Mucosa of rectum (tissue), 2 donors: ENCODE results near the gene ARMC10.

Experiments
- H3K27ac ChIP-seq, 2 donors: one replicate each; pipeline ENCODE4 v1.7.0; 2013; ENCODE audit warnings: inconsistent platforms in 2 of 2, low read depth in 2 of 2, low read length in 2 of 2
- H3K27me3 ChIP-seq, 2 donors: one replicate each; pipeline ENCODE4 v1.7.0; 2013; ENCODE audit warnings: low read length in 2 of 2; ENCODE audit not compliant: control insufficient read depth in 2 of 2, insufficient read depth in 2 of 2
- H3K36me3 ChIP-seq, 2 donors: one replicate each; pipeline ENCODE4 v1.7.0; 2013; ENCODE audit warnings: low read length in 2 of 2; ENCODE audit not compliant: control insufficient read depth in 2 of 2, insufficient read depth in 2 of 2
- H3K4me1 ChIP-seq, 2 donors: one replicate each; pipeline ENCODE4 v1.7.0; 2013; ENCODE audit warnings: low read length in 2 of 2, mild to moderate bottlenecking in 1 of 2; ENCODE audit not compliant: control insufficient read depth in 2 of 2, insufficient read depth in 2 of 2
- H3K4me3 ChIP-seq, 2 donors: one replicate each; pipeline ENCODE4 v1.7.0; 2013; ENCODE audit warnings: low read length in 2 of 2
- H3K9ac ChIP-seq, 2 donors: one replicate each; pipeline ENCODE4 v1.7.0; 2013; ENCODE audit warnings: low read length in 2 of 2, low read depth in 1 of 2, mild to moderate bottlenecking in 1 of 2
- H3K9me3 ChIP-seq, 2 donors: one replicate each; pipeline ENCODE4 v1.7.0; 2013; ENCODE audit warnings: low read length in 2 of 2; ENCODE audit not compliant: control insufficient read depth in 2 of 2
- donor health status: healthy.
- donor health status: Normal muscosa, but diverticular disease.

ARMC10 gene

DNA sequence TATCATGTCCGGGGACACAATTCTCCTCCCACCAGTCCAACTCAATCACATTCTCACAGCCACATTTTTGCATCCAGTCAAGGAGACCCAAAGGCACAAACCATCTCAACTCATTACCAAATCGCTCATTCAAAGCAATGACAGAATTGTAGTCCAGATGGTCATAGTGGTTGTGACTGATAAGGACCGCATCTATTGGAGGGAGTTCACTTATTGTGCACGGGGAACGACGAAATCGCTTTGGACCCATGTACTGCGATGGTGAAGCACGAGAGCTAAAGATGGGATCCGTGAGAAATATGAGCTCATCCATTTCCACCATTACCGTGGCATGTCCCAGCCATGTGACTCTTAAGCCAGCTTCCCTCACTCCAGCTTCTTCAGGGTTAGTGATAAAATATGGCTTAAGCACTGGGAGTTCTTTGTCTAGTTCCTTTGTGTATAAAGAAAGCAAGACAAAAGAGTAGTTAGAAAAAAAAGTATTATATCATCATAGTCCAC, 44.9 kb downstream of the ARMC10 start:
- peaks cover 25 to 27% of the 10 kb centered on the region in 2 donors for H3K36me3 ChIP-seq
- no peak overlapping the region for H3K9ac ChIP-seq
- H3K4me3 ChIP-seq: no peak overlapping the region
- H3K27ac ChIP-seq: no peak overlapping the region
- H3K27me3 ChIP-seq: no peaks in the 10 kb centered on the region
- peaks cover 9 to 21% of the 10 kb centered on the region in 2 donors for H3K4me1 ChIP-seq
- no peaks in the 10 kb centered on the region for H3K9me3 ChIP-seq

GRCh38 chr7:103120362-103120761, 45.4 kb downstream of the ARMC10 start:
- no peak overlapping the region for H3K9ac ChIP-seq
- H3K36me3 ChIP-seq: peaks cover 21 to 27% of the 10 kb centered on the region in 2 donors
- H3K27me3 ChIP-seq: no peaks in the 10 kb centered on the region
- H3K4me1 ChIP-seq: peaks cover 9 to 21% of the 10 kb centered on the region in 2 donors
- no peak overlapping the region for H3K4me3 ChIP-seq
- H3K9me3 ChIP-seq: no peaks in the 10 kb centered on the region
- no peak overlapping the region for H3K27ac ChIP-seq

GRCh38 chr7:103121641-103122040, 46.7 kb downstream of the ARMC10 start:
- Histone ChIP-seq H3K4me1 (peaks cover 9 to 27% of the 10 kb centered on the region in 2 donors), H3K36me3 (peaks cover 23 to 25% of the 10 kb centered on the region in 2 donors), H3K27me3 (no peaks in the 10 kb centered on the region), H3K9ac (no peak overlapping the region), H3K27ac (peak overlapping the region; percentile 39 to 57), H3K4me3 (no peak overlapping the region), H3K9me3 (no peaks in the 10 kb centered on the region)

DNA sequence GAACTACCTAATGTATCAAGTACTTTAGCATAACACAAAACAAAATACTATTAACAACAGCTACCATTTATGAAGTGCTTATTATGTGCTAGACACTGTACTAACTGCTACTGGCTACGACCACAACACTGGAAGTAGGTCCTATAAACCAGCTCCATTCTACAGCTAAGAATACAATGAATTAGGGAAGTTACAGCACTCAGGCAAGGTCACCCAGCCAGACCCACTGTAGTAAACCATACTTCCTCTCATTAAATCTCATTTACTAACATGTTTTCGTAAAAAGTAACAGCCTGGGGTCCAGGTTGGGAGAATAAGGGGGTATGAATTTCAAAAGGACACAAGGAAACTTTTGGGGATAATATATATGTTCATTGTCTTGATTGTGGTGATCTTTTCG, 48.6 kb downstream of the ARMC10 start:
- Histone ChIP-seq H3K4me3 (no peak overlapping the region), H3K27me3 (no peaks in the 10 kb centered on the region), H3K4me1 (peaks cover 9 to 27% of the 10 kb centered on the region in 2 donors), H3K36me3 (peaks cover 30 to 31% of the 10 kb centered on the region in 2 donors), H3K9ac (no peak overlapping the region), H3K27ac (no peak overlapping the region), H3K9me3 (no peaks in the 10 kb centered on the region)

- Histone ChIP-seq H3K9ac (no peak overlapping the region), H3K36me3 (peaks cover 24 to 30% of the 10 kb centered on the region in 2 donors), H3K9me3 (no peaks in the 10 kb centered on the region), H3K4me3 (peak overlapping the region in 1 of 2 donors; percentile 22), H3K27me3 (no peaks in the 10 kb centered on the region), H3K4me1 (peaks cover 11 to 30% of the 10 kb centered on the region in 2 donors), H3K27ac (no peak overlapping the region)
Measured at GRCh38 chr7:103124429-103124979, 49.6 kb downstream of the ARMC10 start.

DNA sequence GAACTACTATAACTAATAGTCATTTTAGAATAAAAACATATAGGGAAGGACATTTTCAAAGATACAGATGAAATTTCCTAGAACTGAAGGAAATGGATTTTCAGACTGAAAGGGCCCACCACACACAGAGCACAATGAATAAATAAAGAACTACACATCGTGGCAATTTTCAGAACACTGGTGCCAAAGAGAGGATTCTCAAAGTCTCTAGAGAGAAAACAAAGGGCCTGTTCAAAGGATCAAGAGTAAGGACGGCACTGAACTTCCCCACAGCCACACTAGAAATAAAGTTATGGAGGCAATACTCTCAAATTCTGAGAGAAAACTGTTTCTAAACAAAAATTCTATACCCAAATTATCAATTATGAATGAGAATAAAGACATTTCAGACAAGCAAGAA, 52.1 kb downstream of the ARMC10 start:
- Histone ChIP-seq H3K4me3 (no peak overlapping the region), H3K36me3 (peaks cover 16 to 24% of the 10 kb centered on the region in 2 donors)

DNA sequence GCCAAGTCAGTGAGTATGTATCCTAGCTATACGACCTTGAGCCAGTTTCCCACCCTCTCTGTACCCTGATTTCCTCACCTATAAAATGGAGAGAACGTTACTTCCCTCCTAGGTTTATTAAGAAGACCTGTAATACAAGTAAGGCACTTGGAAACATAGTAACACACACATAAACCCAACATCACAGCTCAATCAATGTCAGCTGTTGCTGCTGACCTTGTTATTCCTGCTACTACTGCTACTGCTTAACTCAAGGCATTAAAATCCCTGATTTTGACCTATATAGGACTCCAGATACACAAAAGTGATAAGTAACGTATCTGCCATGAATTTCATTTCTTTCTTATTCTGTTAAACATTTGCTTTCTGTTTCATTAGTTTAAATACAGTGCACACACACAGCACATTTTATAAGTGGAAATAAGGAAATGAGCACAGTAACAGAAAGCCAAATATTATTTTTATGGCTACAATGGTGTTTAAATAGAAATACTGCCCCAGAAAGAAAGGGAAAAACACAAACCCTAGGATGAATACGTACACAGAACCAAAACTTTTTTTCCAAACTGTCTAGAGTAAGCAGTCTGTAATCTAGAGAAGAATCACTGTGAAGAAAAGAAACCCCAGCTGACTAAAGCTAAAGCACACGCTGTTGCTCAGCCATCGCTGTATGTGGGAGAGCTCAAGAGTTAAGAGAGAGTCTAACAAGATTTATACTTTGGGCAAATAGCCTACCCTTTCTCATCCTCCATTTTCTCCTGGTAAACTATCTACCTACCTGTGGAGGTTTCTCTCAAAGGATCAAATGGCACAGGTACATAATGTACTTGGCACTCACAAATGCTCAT, 55.0 kb downstream of the ARMC10 start:
- Histone ChIP-seq H3K9ac (peak overlapping the region in 1 of 2 donors; percentile 48), H3K27me3 (no peaks in the 10 kb centered on the region), H3K27ac (peak overlapping the region; percentile 18 to 45), H3K36me3 (peaks cover 15 to 16% of the 10 kb centered on the region in 2 donors), H3K4me3 (peak overlapping the region; percentile 6 to 36), H3K9me3 (no peaks in the 10 kb centered on the region), H3K4me1 (peaks cover 12 to 24% of the 10 kb centered on the region in 2 donors)

More for the DNA sequence above, 52.1 kb downstream of the ARMC10 start:
- Histone ChIP-seq H3K9me3 (no peaks in the 10 kb centered on the region), H3K27me3 (no peaks in the 10 kb centered on the region), H3K9ac (no peak overlapping the region), H3K27ac (no peak overlapping the region), H3K4me1 (peaks cover 22 to 37% of the 10 kb centered on the region in 2 donors)

GRCh38 chr7:103130901-103131624, 56.1 kb downstream of the ARMC10 start:
- Histone ChIP-seq H3K4me3 (no peak overlapping the region), H3K9me3 (no peaks in the 10 kb centered on the region), H3K27ac (peak overlapping the region in 1 of 2 donors; percentile 45), H3K36me3 (peaks cover 13 to 15% of the 10 kb centered on the region in 2 donors), H3K4me1 (peaks cover 12 to 22% of the 10 kb centered on the region in 2 donors), H3K9ac (no peak overlapping the region), H3K27me3 (no peaks in the 10 kb centered on the region)

- H3K9ac ChIP-seq: no peak overlapping the region
- no peaks in the 10 kb centered on the region for H3K9me3 ChIP-seq
- no peaks in the 10 kb centered on the region for H3K27me3 ChIP-seq
- no peak overlapping the region for H3K27ac ChIP-seq
- H3K36me3 ChIP-seq: peaks cover 2 to 3% of the 10 kb centered on the region in 2 donors
- no peak overlapping the region for H3K4me3 ChIP-seq
- peaks cover 12 to 18% of the 10 kb centered on the region in 2 donors for H3K4me1 ChIP-seq
Measured at GRCh38 chr7:103132995-103133688, 58.2 kb downstream of the ARMC10 start.
